Neuron (in vitro differentiated cells): ENCODE results near the gene GNPAT.

Source experiments
- H2AFZ ChIP-seq: one replicate; pipeline ENCODE4 v1.6.1; 2013; ENCODE audit warnings: low read depth, mild to moderate bottlenecking, inconsistent platforms, low read length, moderate library complexity
- H3K27me3 ChIP-seq: one replicate; pipeline ENCODE4 v1.6.1; 2013; ENCODE audit warnings: low read length; ENCODE audit not compliant: insufficient read depth
- H3K36me3 ChIP-seq: one replicate; pipeline ENCODE4 v1.6.1; 2013; ENCODE audit warnings: low read length; ENCODE audit not compliant: insufficient read depth
- H3K4me1 ChIP-seq: one replicate; pipeline ENCODE4 v1.6.1; 2013; ENCODE audit warnings: low read length; ENCODE audit not compliant: insufficient read depth
- H3K4me3 ChIP-seq: 2 replicates; pipeline ENCODE4 v1.5.1; 2013; ENCODE audit warnings: mild to moderate bottlenecking, low read length, moderate library complexity
- H3K9me3 ChIP-seq: one replicate; pipeline ENCODE4 v1.6.1; 2013; ENCODE audit warnings: low read length

Gene GNPAT

DNA sequence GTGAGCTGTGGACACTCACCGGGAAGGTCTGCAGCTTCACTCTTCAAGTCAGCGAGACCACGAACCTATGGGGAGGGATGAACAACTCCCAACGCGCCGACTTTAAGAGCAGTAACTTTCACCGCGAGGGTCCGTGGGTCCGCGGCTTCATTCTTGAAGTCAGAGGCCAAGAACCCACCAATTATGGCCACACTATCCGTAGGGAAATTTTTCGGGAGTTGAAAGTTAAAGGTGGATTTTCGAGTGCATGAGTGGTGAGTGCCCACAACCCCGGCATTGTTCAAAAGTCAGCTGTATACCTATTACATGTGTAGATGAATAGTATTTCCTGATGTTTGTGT, 77.0 kb downstream of the GNPAT start:
- no peaks in the 10 kb centered on the region for H3K36me3 ChIP-seq
- no peak overlapping the region for H3K4me3 ChIP-seq
- H2AFZ ChIP-seq = no peak overlapping the region
- H3K4me1 ChIP-seq = no peaks in the 10 kb centered on the region
- peaks cover 1% of the 10 kb centered on the region for H3K9me3 ChIP-seq
- no peaks in the 10 kb centered on the region for H3K27me3 ChIP-seq

DNA sequence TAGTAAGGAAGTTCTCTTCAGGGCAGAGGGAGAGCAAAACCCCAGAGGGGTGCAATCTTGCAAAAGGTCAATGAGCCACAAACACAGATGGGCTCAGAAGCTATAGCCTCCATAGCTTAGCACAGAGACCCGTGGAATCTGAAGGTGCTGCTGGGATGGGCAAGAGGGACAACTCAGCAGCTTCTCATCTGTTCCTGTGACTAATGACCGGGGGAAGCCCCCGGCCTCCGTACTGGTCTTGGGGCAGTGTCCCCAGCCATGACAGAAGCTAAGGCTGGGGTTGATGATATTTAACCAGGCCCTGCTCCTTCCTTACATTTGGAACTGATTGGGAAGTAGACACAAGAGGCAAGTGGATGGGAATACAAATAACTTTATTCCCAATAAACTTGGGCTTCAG, 77.6 kb downstream of the GNPAT start:
- Histone ChIP-seq H3K9me3 (peaks cover 1% of the 10 kb centered on the region), H2AFZ (no peak overlapping the region), H3K27me3 (no peaks in the 10 kb centered on the region), H3K4me1 (no peaks in the 10 kb centered on the region), H3K36me3 (no peaks in the 10 kb centered on the region), H3K4me3 (no peak overlapping the region)

DNA sequence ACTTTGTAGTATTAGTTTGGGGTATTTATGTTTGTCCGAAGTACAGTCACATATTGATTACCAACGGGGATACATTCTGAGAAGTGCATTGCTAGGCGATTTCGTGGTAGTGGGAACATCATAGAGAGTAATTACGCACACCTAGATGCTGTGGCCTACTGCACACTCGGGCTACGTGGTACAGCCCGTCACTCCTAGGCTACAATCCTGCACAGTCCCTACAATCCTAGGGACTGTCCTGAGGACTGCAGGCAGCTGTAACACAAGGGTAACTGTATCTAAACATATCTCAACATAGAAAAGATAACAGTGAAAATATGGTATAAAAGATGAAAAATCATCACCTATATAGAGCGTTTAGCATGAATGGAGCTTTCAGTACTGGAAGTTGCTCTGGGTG, 78.1 kb downstream of the GNPAT start:
- Histone ChIP-seq H3K27me3 (no peaks in the 10 kb centered on the region), H3K36me3 (no peaks in the 10 kb centered on the region), H2AFZ (no peak overlapping the region), H3K4me3 (no peak overlapping the region), H3K9me3 (peaks cover 1% of the 10 kb centered on the region), H3K4me1 (peaks cover under 1% of the 10 kb centered on the region)

DNA sequence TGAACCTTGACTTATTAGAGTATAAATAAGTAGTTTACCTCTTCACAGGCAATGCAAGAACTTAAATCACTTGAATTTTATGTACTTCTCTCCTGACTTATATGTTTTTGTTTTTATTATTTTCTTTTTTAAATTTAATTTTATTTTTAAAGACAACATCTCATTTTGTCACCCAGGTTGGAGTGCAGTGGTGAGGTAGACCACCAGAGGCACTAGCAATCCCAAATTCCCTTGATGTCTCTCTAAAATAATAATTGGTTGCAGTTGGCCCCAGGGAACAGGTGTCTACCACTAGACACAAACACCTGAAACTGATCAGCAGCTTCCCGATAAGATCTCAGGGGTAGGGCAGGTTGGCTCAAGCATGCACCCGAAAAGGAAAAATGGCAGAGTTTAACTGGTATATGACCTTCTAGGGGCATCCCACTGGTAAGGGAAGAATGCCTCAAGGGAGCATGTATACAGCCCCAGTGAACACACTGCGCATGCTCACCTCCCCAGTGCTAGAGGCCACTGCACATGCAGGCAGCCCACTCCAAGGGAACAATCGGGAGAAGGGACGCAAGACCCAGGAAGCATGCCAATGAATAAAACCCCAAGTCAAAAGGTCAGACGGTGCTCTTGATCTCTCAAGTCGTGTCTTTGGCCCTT, 82.0 kb downstream of the GNPAT start:
- no peaks in the 10 kb centered on the region for H3K27me3 ChIP-seq
- no peak overlapping the region for H2AFZ ChIP-seq
- no peaks in the 10 kb centered on the region for H3K36me3 ChIP-seq
- peaks cover 2% of the 10 kb centered on the region for H3K4me1 ChIP-seq
- H3K9me3 ChIP-seq = peaks cover 1% of the 10 kb centered on the region
- no peak overlapping the region for H3K4me3 ChIP-seq

DNA sequence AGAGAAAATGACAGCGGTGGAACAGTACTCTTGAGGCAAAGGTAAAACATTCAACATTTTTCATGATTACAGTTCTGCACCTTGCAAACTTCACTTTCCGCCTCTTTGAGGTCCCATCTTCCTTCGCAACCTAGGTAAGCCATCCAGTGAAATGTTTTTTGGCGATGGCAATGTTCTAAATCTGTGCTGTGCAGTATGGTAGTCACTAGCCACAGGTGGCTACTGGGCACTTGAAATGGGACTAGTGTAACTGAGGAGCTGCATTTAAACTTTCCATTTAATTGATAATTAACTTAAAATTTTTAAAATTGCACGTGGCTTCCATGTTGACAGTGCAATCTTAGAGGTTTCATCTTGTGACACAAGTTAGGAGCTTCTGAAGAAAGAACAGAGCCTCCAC, 83.6 kb downstream of the GNPAT start:
- no peak overlapping the region for H2AFZ ChIP-seq
- H3K4me1 ChIP-seq = peaks cover 2% of the 10 kb centered on the region
- H3K36me3 ChIP-seq = no peaks in the 10 kb centered on the region
- H3K27me3 ChIP-seq = no peaks in the 10 kb centered on the region
- H3K9me3 ChIP-seq = no peaks in the 10 kb centered on the region
- no peak overlapping the region for H3K4me3 ChIP-seq

DNA sequence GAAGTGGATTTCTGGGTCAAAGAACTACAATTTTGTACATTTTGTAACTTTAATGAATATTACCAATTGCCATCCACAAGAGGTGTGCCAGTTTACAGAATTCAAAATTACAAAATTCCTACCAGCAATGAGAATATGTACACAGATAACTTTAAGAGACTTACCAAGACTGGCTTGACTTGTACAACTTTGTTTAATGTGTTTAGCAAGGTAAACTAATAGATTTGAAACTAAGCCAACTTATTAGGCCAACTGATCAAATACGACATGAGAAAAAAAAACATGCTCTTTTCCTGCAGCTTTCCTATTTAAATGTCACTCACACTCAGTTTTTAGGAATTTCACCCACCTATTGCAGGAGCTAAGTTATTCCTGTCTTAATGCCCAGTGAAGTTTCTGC, 85.2 kb downstream of the GNPAT start:
- H3K4me1 ChIP-seq = peaks cover 2% of the 10 kb centered on the region
- H3K36me3 ChIP-seq = no peaks in the 10 kb centered on the region
- no peaks in the 10 kb centered on the region for H3K9me3 ChIP-seq
- H3K27me3 ChIP-seq = no peaks in the 10 kb centered on the region
- no peak overlapping the region for H2AFZ ChIP-seq
- no peak overlapping the region for H3K4me3 ChIP-seq
